ACC112 (cell line): ENCODE measurements around the gene ITPR1.
A peak's percentile ranks its signal among the peaks of the same experiment; 100 is the strongest.

Experiments
- H2AFZ ChIP-seq: fragments of 200-600 bp; sonication (generic); one replicate; pipeline ENCODE4 v1.6.0; 2017; ENCODE audit warnings: antibody characterized with exemption, low read length; ENCODE audit not compliant: unreplicated experiment
- H3K27ac ChIP-seq: fragments of 200-600 bp; sonication (generic); 2 replicates; pipeline ENCODE4 v1.5.1; 2014; ENCODE audit warnings: low read depth, mild to moderate bottlenecking, antibody characterized with exemption, low read length, moderate library complexity
- H3K27me3 ChIP-seq: fragments of 200-600 bp; sonication (generic); 2 replicates; pipeline ENCODE4 v1.6.1; 2014; ENCODE audit warnings: mild to moderate bottlenecking, antibody characterized with exemption, low read length, moderate library complexity, mixed read lengths; ENCODE audit not compliant: insufficient read depth
- H3K36me3 ChIP-seq: fragments of 200-600 bp; sonication (generic); 2 replicates; pipeline ENCODE4 v1.6.1; 2016; ENCODE audit warnings: mild to moderate bottlenecking, antibody characterized with exemption, low read length, moderate library complexity, mixed read lengths; ENCODE audit not compliant: insufficient read depth
- H3K4me1 ChIP-seq: fragments of 200-600 bp; sonication (generic); one replicate; pipeline ENCODE4 v1.6.1; 2016; ENCODE audit warnings: low read length, mixed read lengths; ENCODE audit not compliant: insufficient read depth, unreplicated experiment, control insufficient read depth
- H3K4me3 ChIP-seq: fragments of 200-600 bp; sonication (generic); 2 replicates; pipeline ENCODE4 v1.5.1; 2014; ENCODE audit warnings: mild to moderate bottlenecking, low read depth, low read length
- H3K79me2 ChIP-seq: fragments of 200-600 bp; sonication (generic); one replicate; pipeline ENCODE4 v1.6.0; 2016; ENCODE audit warnings: low read length; ENCODE audit not compliant: control insufficient read depth, unreplicated experiment, insufficient read depth

The ITPR1 gene

GRCh38 chr3:4478261-4478660, 14.9 kb upstream of the ITPR1 start:
- H3K79me2 ChIP-seq: no peaks in the 10 kb centered on the region
- no peak overlapping the region for H3K4me3 ChIP-seq
- no peaks in the 10 kb centered on the region for H3K36me3 ChIP-seq
- H3K4me1 ChIP-seq: peaks cover 14% of the 10 kb centered on the region
- H2AFZ ChIP-seq: no peak overlapping the region
- no peak overlapping the region for H3K27ac ChIP-seq
- no peaks in the 10 kb centered on the region for H3K27me3 ChIP-seq

GRCh38 chr3:4491855-4492207, 1.3 kb upstream of the ITPR1 start:
- no peaks in the 10 kb centered on the region for H3K36me3 ChIP-seq
- H3K79me2 ChIP-seq: no peaks in the 10 kb centered on the region
- no peak overlapping the region for H2AFZ ChIP-seq
- no peaks in the 10 kb centered on the region for H3K27me3 ChIP-seq
- peak overlapping the region; percentile 93 for H3K4me3 ChIP-seq
- H3K27ac ChIP-seq: no peak overlapping the region
- peaks cover 8% of the 10 kb centered on the region for H3K4me1 ChIP-seq

- Histone ChIP-seq H3K27me3 (no peaks in the 10 kb centered on the region), H3K4me3 (peak overlapping the region; percentile 93), H2AFZ (peak overlapping the region; percentile 92), H3K79me2 (no peaks in the 10 kb centered on the region), H3K4me1 (peaks cover 8% of the 10 kb centered on the region), H3K36me3 (no peaks in the 10 kb centered on the region), H3K27ac (peak overlapping the region; percentile 58; the same call in 1 of the 2 replicates)
These were observed 737 bp upstream of the ITPR1 start for GRCh38 chr3:4492208-4493013.

GRCh38 chr3:4493941-4494894, 1.1 kb downstream of the ITPR1 start:
- no peaks in the 10 kb centered on the region for H3K27me3 ChIP-seq
- no peak overlapping the region for H3K27ac ChIP-seq
- no peaks in the 10 kb centered on the region for H3K36me3 ChIP-seq
- no peaks in the 10 kb centered on the region for H3K79me2 ChIP-seq
- H2AFZ ChIP-seq: peak overlapping the region; percentile 37
- H3K4me3 ChIP-seq: peak overlapping the region; percentile 93
- peaks cover 8% of the 10 kb centered on the region for H3K4me1 ChIP-seq

- H3K36me3 ChIP-seq: no peaks in the 10 kb centered on the region
- no peaks in the 10 kb centered on the region for H3K27me3 ChIP-seq
- H3K4me3 ChIP-seq: peak overlapping the region; percentile 93
- H3K4me1 ChIP-seq: peaks cover 8% of the 10 kb centered on the region
- H3K79me2 ChIP-seq: no peaks in the 10 kb centered on the region
- H2AFZ ChIP-seq: peak overlapping the region; percentile 37
- no peak overlapping the region for H3K27ac ChIP-seq
These were observed 1.7 kb downstream of the ITPR1 start for GRCh38 chr3:4494895-4495264.

- H2AFZ ChIP-seq: peak overlapping the region; percentile 37
- H3K4me1 ChIP-seq: peaks cover 8% of the 10 kb centered on the region
- no peaks in the 10 kb centered on the region for H3K27me3 ChIP-seq
- H3K27ac ChIP-seq: no peak overlapping the region
- no peaks in the 10 kb centered on the region for H3K36me3 ChIP-seq
- no peaks in the 10 kb centered on the region for H3K79me2 ChIP-seq
- H3K4me3 ChIP-seq: peak overlapping the region; percentile 93
These were observed 2.3 kb downstream of the ITPR1 start for GRCh38 chr3:4495294-4496086.

GRCh38 chr3:4496087-4496452, 2.9 kb downstream of the ITPR1 start:
- Histone ChIP-seq H3K4me1 (peaks cover 8% of the 10 kb centered on the region), H3K27ac (no peak overlapping the region), H3K79me2 (no peaks in the 10 kb centered on the region), H2AFZ (no peak overlapping the region), H3K27me3 (no peaks in the 10 kb centered on the region), H3K4me3 (no peak overlapping the region), H3K36me3 (no peaks in the 10 kb centered on the region)

- H2AFZ ChIP-seq: no peak overlapping the region
- H3K79me2 ChIP-seq: no peaks in the 10 kb centered on the region
- no peak overlapping the region for H3K27ac ChIP-seq
- H3K36me3 ChIP-seq: no peaks in the 10 kb centered on the region
- no peak overlapping the region for H3K4me3 ChIP-seq
- peaks cover 8% of the 10 kb centered on the region for H3K4me1 ChIP-seq
- no peaks in the 10 kb centered on the region for H3K27me3 ChIP-seq
These were observed 4.0 kb downstream of the ITPR1 start for GRCh38 chr3:4497005-4497692.

- Histone ChIP-seq H3K4me1 (peaks cover 8% of the 10 kb centered on the region), H3K27ac (no peak overlapping the region), H3K4me3 (no peak overlapping the region), H3K27me3 (no peaks in the 10 kb centered on the region), H2AFZ (no peak overlapping the region), H3K36me3 (no peaks in the 10 kb centered on the region), H3K79me2 (no peaks in the 10 kb centered on the region)
These were observed 4.7 kb downstream of the ITPR1 start for GRCh38 chr3:4497843-4498324.

- peaks cover 8% of the 10 kb centered on the region for H3K4me1 ChIP-seq
- no peak overlapping the region for H2AFZ ChIP-seq
- H3K79me2 ChIP-seq: no peaks in the 10 kb centered on the region
- H3K36me3 ChIP-seq: no peaks in the 10 kb centered on the region
- H3K27me3 ChIP-seq: no peaks in the 10 kb centered on the region
- no peak overlapping the region for H3K4me3 ChIP-seq
- no peak overlapping the region for H3K27ac ChIP-seq
These were observed 5.3 kb downstream of the ITPR1 start for GRCh38 chr3:4498446-4498845.
